Peyer's patch (tissue), 4 donors: ENCODE results near the gene STMND1. TPM values are rescaled to one million over a fixed set of nuclear protein-coding genes. Genes with fewer than 3 reads are reported as not detected.
"Not testable (repeated sequence)": the region's sequence is repeated elsewhere in the genome, so short reads cannot be mapped to it uniquely, and the experiment has no call there.

ENCODE experiments used
- DNase-seq, 3 donors: peaks; one replicate each; pipeline ENCODE4 v3.0.0-alpha.2; 2017 to 2019
- H3K27ac ChIP-seq, 4 donors: fragments of 200-600 bp; sonication (generic); one replicate each; pipeline ENCODE4 v1.5.1; 2016 to 2019
- H3K27me3 ChIP-seq, 2 donors: fragments of 200-600 bp; sonication (generic); one replicate each; pipeline ENCODE4 v1.5.1; 2019
- H3K36me3 ChIP-seq, 3 donors: fragments of 200-600 bp; sonication (generic); one replicate each; pipeline ENCODE4 v1.5.1; 2016 to 2019
- H3K4me1 ChIP-seq, 4 donors: fragments of 200-600 bp; sonication (generic); one replicate each; pipeline ENCODE4 v1.5.1; 2016 to 2019
- H3K4me3 ChIP-seq, 4 donors: fragments of 200-600 bp; sonication (generic); 1 replicate in 3 of 4; 2 replicates in 1 of 4; pipeline ENCODE4 v1.5.1; 2016 to 2019; ENCODE audit warnings: mild to moderate bottlenecking in 1 of 4
- H3K9me3 ChIP-seq, 4 donors: fragments of 200-600 bp; sonication (generic); one replicate each; pipeline ENCODE4 v1.5.1; 2016 to 2019; ENCODE audit warnings: mild to moderate bottlenecking in 1 of 4
- CTCF ChIP-seq, 6 experiments: fragments of 450-650 bp in 4 of 6; fragments of 200-600 bp in 2 of 6; sonication (generic) in 1 of 6; IDR thresholded peaks; one replicate each; pipeline ENCODE4 v1.5.1; 2017 to 2019; ENCODE audit warnings: antibody characterized with exemption in 6 of 6, mild to moderate bottlenecking in 3 of 6, moderate library complexity in 1 of 6
- POLR2A ChIP-seq, 2 donors: fragments of 450-650 bp; IDR thresholded peaks; one replicate each; pipeline ENCODE4 v1.5.1; 2017; ENCODE audit warnings: antibody characterized with exemption in 2 of 2, mild to moderate bottlenecking in 2 of 2, moderate library complexity in 2 of 2
- total RNA-seq, 4 donors: library from RNA; depleted of rRNA; stranded (reverse); fragments of >200 nt; gene quantifications; one replicate each; pipeline ENCODE4 v1.1.0, GENCODE V29; 2016

The STMND1 gene
- total RNA-seq, 4 donors from 2014 or later: not detected

GRCh38 chr6:17059850-17060249 is 42.0 kb upstream of the STMND1 start:
- no peaks in the 10 kb centered on the region for H3K9me3 ChIP-seq
- H3K27ac ChIP-seq: no peak overlapping the region
- no peak for TF ChIP-seq POLR2A (IDR thresholded peaks at IDR 0.05)
- TF ChIP-seq CTCF (IDR thresholded peaks at IDR 0.05): no peak
- DNase-seq: no peak
- H3K36me3 ChIP-seq: no peaks in the 10 kb centered on the region
- H3K27me3 ChIP-seq: no peaks in the 10 kb centered on the region
- no peaks in the 10 kb centered on the region for H3K4me1 ChIP-seq
- H3K4me3 ChIP-seq: no peak overlapping the region

GRCh38 chr6:17061097-17061496 is 40.8 kb upstream of the STMND1 start:
- no peaks in the 10 kb centered on the region for H3K4me1 ChIP-seq
- TF ChIP-seq CTCF (IDR thresholded peaks at IDR 0.05) (no peak), POLR2A (IDR thresholded peaks at IDR 0.05) (no peak)

GRCh38 chr6:17062871-17063440 is 38.9 kb upstream of the STMND1 start:
- Histone ChIP-seq H3K27ac (no peak overlapping the region), H3K27me3 (no peaks in the 10 kb centered on the region), H3K9me3 (no peaks in the 10 kb centered on the region), H3K4me3 (no peak overlapping the region), H3K4me1 (no peaks in the 10 kb centered on the region), H3K36me3 (no peaks in the 10 kb centered on the region)
- no peak for TF ChIP-seq POLR2A (IDR thresholded peaks at IDR 0.05)
- TF ChIP-seq CTCF (IDR thresholded peaks at IDR 0.05): no peak
- DNase-seq: no peak

More at GRCh38 chr6:17061097-17061496, 40.8 kb upstream of the STMND1 start:
- Histone ChIP-seq H3K4me3 (no peak overlapping the region), H3K36me3 (no peaks in the 10 kb centered on the region), H3K27ac (no peak overlapping the region), H3K9me3 (no peaks in the 10 kb centered on the region), H3K27me3 (no peaks in the 10 kb centered on the region)
- no peak for DNase-seq

GRCh38 chr6:17064975-17065374 is 36.9 kb upstream of the STMND1 start:
- H3K36me3 ChIP-seq: no peaks in the 10 kb centered on the region
- DNase-seq: no peak
- no peak overlapping the region for H3K4me3 ChIP-seq
- H3K27ac ChIP-seq: no peak overlapping the region
- H3K9me3 ChIP-seq: peaks cover 0 to 8% (median 0%) of the 10 kb centered on the region in 4 donors
- H3K27me3 ChIP-seq: no peaks in the 10 kb centered on the region
- no peaks in the 10 kb centered on the region for H3K4me1 ChIP-seq
- no peak for TF ChIP-seq POLR2A (IDR thresholded peaks at IDR 0.05)
- no peak for TF ChIP-seq CTCF (IDR thresholded peaks at IDR 0.05)

GRCh38 chr6:17066610-17067009 is 35.2 kb upstream of the STMND1 start:
- no peak for TF ChIP-seq POLR2A (IDR thresholded peaks at IDR 0.05)
- no peak for TF ChIP-seq CTCF (IDR thresholded peaks at IDR 0.05)
- Histone ChIP-seq H3K4me1 (no peaks in the 10 kb centered on the region), H3K27ac (no peak overlapping the region), H3K36me3 (no peaks in the 10 kb centered on the region), H3K27me3 (no peaks in the 10 kb centered on the region), H3K4me3 (no peak overlapping the region), H3K9me3 (peaks cover 0 to 8% (median 0%) of the 10 kb centered on the region in 4 donors)
- no peak for DNase-seq

- H3K36me3 ChIP-seq, H3K27me3 ChIP-seq, H3K27ac ChIP-seq, H3K9me3 ChIP-seq, H3K4me3 ChIP-seq, DNase-seq, H3K4me1 ChIP-seq: not testable (repeated sequence)
Measured at GRCh38 chr6:17068972-17069371, 32.9 kb upstream of the STMND1 start.

- not testable (repeated sequence) for H3K36me3 ChIP-seq, H3K4me3 ChIP-seq
Measured at GRCh38 chr6:17070400-17070799, 31.4 kb upstream of the STMND1 start.

GRCh38 chr6:17073596-17073995 is 28.3 kb upstream of the STMND1 start:
- not testable (repeated sequence) for H3K27ac ChIP-seq, H3K36me3 ChIP-seq, H3K4me3 ChIP-seq, H3K4me1 ChIP-seq, H3K9me3 ChIP-seq, H3K27me3 ChIP-seq, DNase-seq

More at GRCh38 chr6:17070400-17070799, 31.4 kb upstream of the STMND1 start:
- DNase-seq, H3K4me1 ChIP-seq, H3K27ac ChIP-seq, H3K27me3 ChIP-seq, H3K9me3 ChIP-seq: not testable (repeated sequence)
